ENCODE results near the gene THAP8.
A peak's percentile ranks its signal among the peaks of the same experiment; 100 is the strongest.

The THAP8 gene

GRCh38 chr19:36027696-36028095 lies 26.4 kb downstream of the THAP8 start:
- DNase-seq, result no peak

- DNase-seq, result no peak
Measured at GRCh38 chr19:36026091-36026876, 27.8 kb downstream of the THAP8 start.

- DNase-seq, result no peak
Measured at GRCh38 chr19:36025541-36025940, 28.5 kb downstream of the THAP8 start.

- no peak for DNase-seq
Measured at GRCh38 chr19:36023432-36023831, 30.7 kb downstream of the THAP8 start.

GRCh38 chr19:36019061-36019670 lies 34.9 kb downstream of the THAP8 start:
- DNase-seq, result no peak

- peak; percentile 94 for DNase-seq
Measured at GRCh38 chr19:36014012-36014924, 39.8 kb downstream of the THAP8 start, which contains the start of gene ALKBH6. ALKBH6 (minus strand) TSS chr19:36014213; CDS start chr19:36013397, 816 bp downstream.

GRCh38 chr19:36013280-36014011 lies 40.6 kb downstream of the THAP8 start:
- DNase-seq, result no peak

GRCh38 chr19:36010402-36010801 lies 43.7 kb downstream of the THAP8 start:
- no peak for DNase-seq

- no peak for DNase-seq
Measured at GRCh38 chr19:36009633-36010379, 44.3 kb downstream of the THAP8 start.

- DNase-seq, result no peak
Measured at GRCh38 chr19:36009220-36009619, 44.9 kb downstream of the THAP8 start.

GRCh38 chr19:36008336-36008978 lies 45.6 kb downstream of the THAP8 start, which contains the start of gene SYNE4:
SYNE4 (minus strand) TSS chr19:36008813; CDS start chr19:36008681, 132 bp downstream.
- no peak for DNase-seq

GRCh38 chr19:36006955-36007354 lies 47.1 kb downstream of the THAP8 start:
- DNase-seq, result no peak

GRCh38 chr19:36003284-36003683 lies 50.8 kb downstream of the THAP8 start:
- DNase-seq, result no peak

- no peak for DNase-seq
Measured at GRCh38 chr19:36001605-36002004, 52.5 kb downstream of the THAP8 start.

GRCh38 chr19:35996777-35997176 lies 57.3 kb downstream of the THAP8 start:
- no peak for DNase-seq

- peak; percentile 62 for DNase-seq
Measured at GRCh38 chr19:35995048-35995993, 58.8 kb downstream of the THAP8 start, which contains the start of gene SDHAF1. SDHAF1 (plus strand) TSS chr19:35995188; CDS start chr19:35995275, 87 bp downstream.

- DNase-seq, result no peak
Measured at GRCh38 chr19:35993923-35994598, 60.0 kb downstream of the THAP8 start.

- no peak for DNase-seq
Measured at GRCh38 chr19:35992907-35993765, 60.9 kb downstream of the THAP8 start.

Measured in NCI-H1436 treated with DMSO at 0.1 percent for 48 hours (cell line).